Measurements from ENCODE around the gene RYR2.

RYR2 gene

GRCh38 chr1:237041795-237042525, at the start of gene RYR2:
Gene RYR2, plus strand, starts transcription at chr1:237042184. Its CDS starts 338 bp downstream, at chr1:237042522.
- no peaks in the 10 kb centered on the region for H3K9me3 ChIP-seq (ENCODE audit: control insufficient read depth, low read length)
- H3K4me2 ChIP-seq (ENCODE audit: low read length) = peak within 1 kb of the TSS; percentile 47
- no peak within 1 kb of the TSS for H3K9ac ChIP-seq
- no peaks in the 10 kb centered on the region for H3K79me2 ChIP-seq
- H3K27me3 ChIP-seq (ENCODE audit: control insufficient read depth, insufficient read depth, low read length) = no peaks in the 10 kb centered on the region
- no peak within 1 kb of the TSS for H3K4me3 ChIP-seq (ENCODE audit: low read depth, low read length)
- TF ChIP-seq CTCF (IDR thresholded peaks at IDR 0.05) = no peak
- no peak within 1 kb of the TSS for H2AFZ ChIP-seq
- no peaks in the 10 kb centered on the region for H3K36me3 ChIP-seq (ENCODE audit: control insufficient read depth, insufficient read depth, low read length)
- no peaks in the 10 kb centered on the region for H3K4me1 ChIP-seq
- no peak within 1 kb of the TSS for H3K27ac ChIP-seq

DNA sequence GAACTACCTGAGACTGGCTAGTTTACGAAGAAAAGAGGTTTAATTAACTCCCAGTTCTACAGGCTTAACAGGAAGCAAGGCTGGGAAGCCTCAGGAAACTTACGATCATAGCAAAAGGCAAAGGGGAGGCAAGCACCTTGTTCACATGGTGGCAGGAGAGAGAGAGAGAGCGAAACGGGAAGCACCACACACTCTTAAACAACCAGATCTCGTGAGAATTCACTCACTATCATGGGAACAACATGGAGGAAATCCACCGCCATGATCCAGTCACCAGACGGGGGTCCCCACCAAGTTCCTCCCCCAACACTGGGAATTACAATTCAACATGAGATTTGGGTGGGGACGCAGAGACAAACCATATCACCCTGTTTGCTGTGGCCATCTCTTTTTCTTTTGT, 49.5 kb upstream of the RYR2 start:
- no peaks in the 10 kb centered on the region for H3K36me3 ChIP-seq (ENCODE audit: control insufficient read depth, insufficient read depth, low read length)
- no peak overlapping the region for H3K4me3 ChIP-seq (ENCODE audit: low read depth, low read length)
- no peaks in the 10 kb centered on the region for H3K9me3 ChIP-seq (ENCODE audit: control insufficient read depth, low read length)
- no peak overlapping the region for H3K4me2 ChIP-seq (ENCODE audit: low read length)
- no peak for TF ChIP-seq CTCF (IDR thresholded peaks at IDR 0.05)
- H3K4me1 ChIP-seq = no peaks in the 10 kb centered on the region
- H2AFZ ChIP-seq = no peak overlapping the region
- H3K27me3 ChIP-seq (ENCODE audit: control insufficient read depth, insufficient read depth, low read length) = no peaks in the 10 kb centered on the region
- no peaks in the 10 kb centered on the region for H3K79me2 ChIP-seq
- no peak overlapping the region for H3K27ac ChIP-seq
- H3K9ac ChIP-seq = no peak overlapping the region

DNA sequence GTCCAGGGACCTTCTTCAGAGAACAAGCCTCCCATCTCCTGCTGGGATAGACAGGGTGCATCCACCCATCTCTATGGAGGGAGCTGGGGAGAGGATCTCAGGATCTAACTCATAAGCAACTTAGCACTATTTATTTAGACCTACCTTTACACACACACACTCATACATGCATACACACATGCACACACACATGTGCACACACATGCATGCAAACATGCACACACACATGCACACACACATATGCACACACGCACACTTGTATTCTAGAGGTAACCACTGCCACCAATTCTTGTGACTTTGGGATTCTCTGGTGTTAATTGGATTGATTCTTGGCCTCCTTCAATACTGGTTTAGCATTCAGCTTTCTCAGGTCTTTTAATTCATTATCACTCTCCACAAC, 47.5 kb upstream of the RYR2 start:
- TF ChIP-seq CTCF (IDR thresholded peaks at IDR 0.05) = no peak
- H3K9me3 ChIP-seq (ENCODE audit: control insufficient read depth, low read length) = no peaks in the 10 kb centered on the region
- H2AFZ ChIP-seq = no peak overlapping the region
- no peak overlapping the region for H3K4me3 ChIP-seq (ENCODE audit: low read depth, low read length)
- H3K27ac ChIP-seq = no peak overlapping the region
- H3K36me3 ChIP-seq (ENCODE audit: control insufficient read depth, insufficient read depth, low read length) = no peaks in the 10 kb centered on the region
- no peak overlapping the region for H3K4me2 ChIP-seq (ENCODE audit: low read length)
- H3K79me2 ChIP-seq = no peaks in the 10 kb centered on the region
- H3K4me1 ChIP-seq = no peaks in the 10 kb centered on the region
- no peaks in the 10 kb centered on the region for H3K27me3 ChIP-seq (ENCODE audit: control insufficient read depth, insufficient read depth, low read length)
- H3K9ac ChIP-seq = no peak overlapping the region

- no peak for TF ChIP-seq CTCF (IDR thresholded peaks at IDR 0.05)
- no peak overlapping the region for H3K27ac ChIP-seq
- H3K4me2 ChIP-seq (ENCODE audit: low read length) = no peak overlapping the region
Measured at GRCh38 chr1:236997361-236997760, 44.6 kb upstream of the RYR2 start.

GRCh38 chr1:236997882-236998281, 44.1 kb upstream of the RYR2 start:
- no peak overlapping the region for H3K4me3 ChIP-seq (ENCODE audit: low read depth, low read length)
- H3K36me3 ChIP-seq (ENCODE audit: control insufficient read depth, insufficient read depth, low read length) = no peaks in the 10 kb centered on the region
- no peak overlapping the region for H3K4me2 ChIP-seq (ENCODE audit: low read length)
- no peak for TF ChIP-seq CTCF (IDR thresholded peaks at IDR 0.05)
- H3K4me1 ChIP-seq = no peaks in the 10 kb centered on the region
- no peak overlapping the region for H3K9ac ChIP-seq
- H3K27ac ChIP-seq = no peak overlapping the region
- no peak overlapping the region for H2AFZ ChIP-seq
- H3K27me3 ChIP-seq (ENCODE audit: control insufficient read depth, insufficient read depth, low read length) = no peaks in the 10 kb centered on the region
- no peaks in the 10 kb centered on the region for H3K9me3 ChIP-seq (ENCODE audit: control insufficient read depth, low read length)
- H3K79me2 ChIP-seq = no peaks in the 10 kb centered on the region

More at GRCh38 chr1:236997361-236997760, 44.6 kb upstream of the RYR2 start:
- H3K4me1 ChIP-seq = no peaks in the 10 kb centered on the region
- no peaks in the 10 kb centered on the region for H3K9me3 ChIP-seq (ENCODE audit: control insufficient read depth, low read length)
- no peaks in the 10 kb centered on the region for H3K79me2 ChIP-seq
- no peak overlapping the region for H3K9ac ChIP-seq
- no peak overlapping the region for H2AFZ ChIP-seq
- no peaks in the 10 kb centered on the region for H3K27me3 ChIP-seq (ENCODE audit: control insufficient read depth, insufficient read depth, low read length)
- H3K36me3 ChIP-seq (ENCODE audit: control insufficient read depth, insufficient read depth, low read length) = no peaks in the 10 kb centered on the region
- H3K4me3 ChIP-seq (ENCODE audit: low read depth, low read length) = no peak overlapping the region
